Kasumi-1 (cell line): ENCODE results near the gene JAG2.

Experiments used
- DNase-seq, 2 experiments: peaks; one replicate each; lab custom pipeline; 2025; lab: John Stamatoyannopoulos, UW

The JAG2 gene

DNA sequence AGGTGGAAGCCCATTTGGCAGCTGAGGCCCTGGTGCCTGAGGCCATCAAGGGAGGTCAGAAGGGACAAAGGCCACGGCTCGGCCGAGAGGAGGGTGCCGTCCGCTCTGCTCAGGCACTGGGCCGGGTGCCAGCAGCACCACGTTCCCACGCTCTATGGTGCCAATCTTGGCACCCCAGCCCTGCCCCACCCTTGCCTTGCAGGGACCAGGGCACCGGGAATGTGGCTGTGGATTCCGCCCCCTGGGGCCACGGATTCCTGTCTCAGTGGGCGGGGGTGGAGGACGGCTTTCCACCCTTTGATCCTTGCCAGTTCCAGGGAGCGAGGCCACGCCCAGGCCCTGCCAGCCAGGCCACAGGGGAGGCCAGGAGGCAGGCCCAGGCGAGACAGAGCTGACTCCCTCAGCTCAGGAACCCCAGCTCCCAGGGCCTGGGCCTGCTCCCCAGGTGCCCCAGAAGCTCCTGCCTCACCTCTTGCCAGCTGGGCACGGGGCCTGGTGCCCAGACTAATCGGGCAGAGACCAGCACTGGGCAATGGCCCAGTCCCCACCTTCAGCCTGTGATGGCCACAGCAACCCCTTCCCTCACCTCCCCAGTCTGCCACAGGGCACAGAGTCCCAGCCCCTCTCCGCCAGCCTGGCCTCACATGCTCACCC, 76.9 kb downstream of the JAG2 start:
- no peak for DNase-seq

DNA sequence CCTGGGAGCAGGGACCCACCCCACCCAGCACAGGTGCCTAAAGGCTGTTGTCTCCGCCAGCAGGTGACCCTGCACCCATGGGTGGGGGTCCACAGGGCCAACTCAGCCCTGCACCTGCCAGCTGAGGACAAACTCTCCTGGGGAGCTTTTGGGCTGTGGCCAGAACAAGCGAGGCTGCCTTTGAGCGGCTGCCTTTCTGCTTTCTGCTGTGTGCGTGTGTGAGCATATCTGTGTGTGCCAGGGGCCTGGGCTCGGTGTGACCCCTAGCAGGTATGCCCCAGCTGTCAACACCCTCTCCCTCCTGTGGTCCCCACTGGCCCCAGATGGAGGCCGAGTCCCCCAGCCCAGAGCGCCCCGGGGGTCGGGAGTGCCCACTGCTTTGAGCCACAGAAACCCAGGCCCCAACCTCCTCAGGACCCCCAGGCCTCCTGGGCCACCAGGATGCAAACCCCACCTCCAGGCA, 77.5 kb downstream of the JAG2 start:
- no peak for DNase-seq
